Upper lobe of right lung (tissue), 1 donor: ENCODE data around the gene RNPEPL1. TPM values are rescaled to one million over a fixed set of nuclear protein-coding genes. Genes with fewer than 3 reads are reported as not detected.
A peak's percentile ranks its signal among the peaks of the same experiment; 100 is the strongest.

Experiments
- ATAC-seq: fragments of 200-7000 bp; cut with Tn5 transposase; one replicate; pipeline ENCODE4 v1.9.1; 2020; ENCODE audit warnings: mild to moderate bottlenecking, moderate library complexity
- DNase-seq: peaks from one replicate; pipeline ENCODE4 v3.0.0-alpha.2; 2020
- H3K27ac ChIP-seq: fragments of 200-600 bp; one replicate; pipeline ENCODE4 v1.8.0; 2022
- H3K27me3 ChIP-seq: fragments of 200-600 bp; one replicate; pipeline ENCODE4 v1.8.0; 2022; ENCODE audit warnings: mild to moderate bottlenecking
- H3K36me3 ChIP-seq: fragments of 200-600 bp; one replicate; pipeline ENCODE4 v1.8.0; 2022
- H3K4me1 ChIP-seq: fragments of 200-600 bp; one replicate; pipeline ENCODE4 v1.8.0; 2022
- H3K4me3 ChIP-seq: fragments of 200-600 bp; one replicate; pipeline ENCODE4 v1.8.0; 2022; ENCODE audit warnings: mild to moderate bottlenecking
- H3K9me3 ChIP-seq: fragments of 200-600 bp; one replicate; pipeline ENCODE4 v1.8.0; 2022
- intact Hi-C: fragments of 100-400 bp; cut with DNase I; formaldehyde crosslinking; loops from one replicate; pipeline ENCODE4 v1.11.0; 2022
- total RNA-seq: library from RNA; stranded (reverse); fragmentation: NEBNext Ultra II Directional; extraction: Animal tissue kit (Norgen Biotek cat#: 25700); gene quantifications from one replicate; pipeline ENCODE4 v1.2.1, GENCODE V29; 2021
- TF ChIP-seq, protein P1 (sequence below): fragments of 200-600 bp; IDR thresholded peaks from one replicate; pipeline ENCODE4 v1.8.0; 2022; ENCODE audit warnings: antibody characterized with exemption
- donor health status: DM: no; HTN: yes; CAD: no; lungs with severe emphysema.

Gene RNPEPL1
- total RNA-seq, 1 donor from 2014 or later: 88.6 TPM

DNA sequence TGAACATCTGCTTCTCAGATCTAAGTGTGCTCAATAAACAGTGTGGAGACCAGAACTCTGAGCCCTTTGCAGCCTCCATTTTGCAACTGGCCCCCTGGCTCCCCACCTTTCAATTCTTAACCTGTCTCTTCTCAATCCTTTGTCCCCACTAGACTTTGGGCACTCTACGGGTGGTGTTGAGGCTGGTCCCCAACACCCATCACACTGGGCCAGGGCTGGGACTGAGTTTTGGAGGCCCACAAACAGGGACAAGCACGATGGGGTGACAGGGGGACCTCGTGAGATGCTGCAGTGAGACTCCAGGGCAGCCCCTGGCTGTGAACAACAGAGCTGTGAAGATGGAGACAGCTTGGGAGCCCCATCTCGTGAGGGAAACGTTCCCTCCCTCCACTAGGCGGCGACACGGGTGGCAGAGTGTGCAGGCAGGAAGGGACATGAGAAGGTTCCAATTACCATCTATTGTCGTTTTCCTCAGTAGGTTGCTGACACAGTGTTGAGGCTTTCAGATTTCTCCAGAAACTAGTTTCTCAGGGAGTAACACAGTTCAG is 11.7 kb upstream of the RNPEPL1 start:
- peaks cover 7% of the 10 kb centered on the region for H3K36me3 ChIP-seq
- peaks cover 33% of the 10 kb centered on the region for H3K4me1 ChIP-seq
- intact Hi-C loops: no loop called here
- DNase-seq (peak; percentile 78), ATAC-seq (no peak)
- no peak overlapping the region for H3K27ac ChIP-seq
- H3K9me3 ChIP-seq: no peaks in the 10 kb centered on the region
- TF ChIP-seq, protein P1, sequence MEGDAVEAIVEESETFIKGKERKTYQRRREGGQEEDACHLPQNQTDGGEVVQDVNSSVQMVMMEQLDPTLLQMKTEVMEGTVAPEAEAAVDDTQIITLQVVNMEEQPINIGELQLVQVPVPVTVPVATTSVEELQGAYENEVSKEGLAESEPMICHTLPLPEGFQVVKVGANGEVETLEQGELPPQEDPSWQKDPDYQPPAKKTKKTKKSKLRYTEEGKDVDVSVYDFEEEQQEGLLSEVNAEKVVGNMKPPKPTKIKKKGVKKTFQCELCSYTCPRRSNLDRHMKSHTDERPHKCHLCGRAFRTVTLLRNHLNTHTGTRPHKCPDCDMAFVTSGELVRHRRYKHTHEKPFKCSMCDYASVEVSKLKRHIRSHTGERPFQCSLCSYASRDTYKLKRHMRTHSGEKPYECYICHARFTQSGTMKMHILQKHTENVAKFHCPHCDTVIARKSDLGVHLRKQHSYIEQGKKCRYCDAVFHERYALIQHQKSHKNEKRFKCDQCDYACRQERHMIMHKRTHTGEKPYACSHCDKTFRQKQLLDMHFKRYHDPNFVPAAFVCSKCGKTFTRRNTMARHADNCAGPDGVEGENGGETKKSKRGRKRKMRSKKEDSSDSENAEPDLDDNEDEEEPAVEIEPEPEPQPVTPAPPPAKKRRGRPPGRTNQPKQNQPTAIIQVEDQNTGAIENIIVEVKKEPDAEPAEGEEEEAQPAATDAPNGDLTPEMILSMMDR: peak; percentile 45
- H3K4me3 ChIP-seq: no peak overlapping the region
- no peaks in the 10 kb centered on the region for H3K27me3 ChIP-seq

DNA sequence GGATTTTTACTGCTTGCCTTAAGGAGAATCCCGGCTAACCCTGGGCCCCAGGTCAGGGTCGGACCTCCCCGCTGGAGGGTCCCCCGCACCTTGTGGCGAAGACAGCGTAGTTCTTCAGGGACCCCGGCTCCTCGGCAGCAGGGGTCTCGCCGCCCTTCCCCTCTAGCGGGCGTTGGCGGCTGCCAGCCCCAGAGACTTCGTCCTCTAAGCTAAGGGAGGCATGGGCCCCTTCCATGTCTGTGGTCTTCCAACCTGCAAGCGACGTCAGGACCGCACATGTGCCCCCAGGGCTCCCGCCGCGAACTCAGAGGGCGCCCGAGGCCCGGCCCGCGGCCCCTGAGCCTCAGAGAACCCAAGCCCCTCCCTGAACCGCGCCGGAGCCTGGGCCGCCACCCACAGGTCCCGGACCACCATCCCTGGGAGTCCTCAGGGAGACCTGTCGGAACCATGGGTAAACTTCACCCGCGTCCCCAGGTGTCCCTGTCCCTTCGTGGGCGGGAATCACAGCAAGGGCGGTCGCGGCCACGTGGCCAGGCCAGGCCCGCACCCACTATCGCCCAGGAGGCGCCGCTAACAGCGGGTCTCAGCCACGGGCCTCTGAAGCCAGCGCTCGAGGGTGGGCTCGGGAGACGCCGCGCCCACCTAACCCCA is 11.1 kb upstream of the RNPEPL1 start:
- H3K27me3 ChIP-seq: no peaks in the 10 kb centered on the region
- no peak overlapping the region for H3K27ac ChIP-seq

DNA sequence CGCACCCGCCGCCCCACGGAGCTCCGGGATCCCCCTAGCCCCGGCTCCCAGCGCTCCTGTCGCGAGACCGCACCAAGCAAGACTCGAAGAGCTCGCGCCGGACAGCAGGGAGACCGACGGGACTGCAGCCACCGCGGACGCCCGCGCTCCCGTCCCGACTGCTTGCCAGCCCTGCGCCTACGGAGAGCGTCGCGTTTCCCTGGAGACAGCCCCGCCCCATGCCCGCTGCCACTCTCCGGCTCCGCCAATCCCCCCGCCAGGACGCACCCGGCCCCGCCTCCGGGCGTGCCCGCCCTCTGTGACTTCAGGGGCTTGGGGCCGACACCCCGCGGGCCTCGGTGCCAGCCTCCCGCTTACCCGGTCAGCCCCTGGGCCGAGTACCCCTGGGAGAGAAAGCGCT is 10.5 kb upstream of the RNPEPL1 start, which contains the start of gene ANKMY1:
TSS of gene ANKMY1 (minus strand) at position 181 of the 400 bp plus-strand sequence. CDS start 653 bp downstream, outside the sequence.
- intact Hi-C loops: no loop called here
- no peaks in the 10 kb centered on the region for H3K9me3 ChIP-seq
- TF ChIP-seq, protein P1: no peak
- ATAC-seq (peak; percentile 41), DNase-seq (peak; percentile 91)
- peak within 1 kb of the TSS; percentile 45 for H3K4me3 ChIP-seq
- H3K27ac ChIP-seq: no peak within 1 kb of the TSS
- no peaks in the 10 kb centered on the region for H3K36me3 ChIP-seq
- no peaks in the 10 kb centered on the region for H3K27me3 ChIP-seq
- peaks cover 43% of the 10 kb centered on the region for H3K4me1 ChIP-seq

More for the DNA sequence above, 11.1 kb upstream of the RNPEPL1 start:
- intact Hi-C loops: no loop called here
- TF ChIP-seq, protein P1: no peak
- ATAC-seq: no peak
- DNase-seq: no peak
- Histone ChIP-seq H3K9me3 (no peaks in the 10 kb centered on the region), H3K4me3 (peak overlapping the region; percentile 45), H3K36me3 (peaks cover 1% of the 10 kb centered on the region), H3K4me1 (peaks cover 39% of the 10 kb centered on the region)

DNA sequence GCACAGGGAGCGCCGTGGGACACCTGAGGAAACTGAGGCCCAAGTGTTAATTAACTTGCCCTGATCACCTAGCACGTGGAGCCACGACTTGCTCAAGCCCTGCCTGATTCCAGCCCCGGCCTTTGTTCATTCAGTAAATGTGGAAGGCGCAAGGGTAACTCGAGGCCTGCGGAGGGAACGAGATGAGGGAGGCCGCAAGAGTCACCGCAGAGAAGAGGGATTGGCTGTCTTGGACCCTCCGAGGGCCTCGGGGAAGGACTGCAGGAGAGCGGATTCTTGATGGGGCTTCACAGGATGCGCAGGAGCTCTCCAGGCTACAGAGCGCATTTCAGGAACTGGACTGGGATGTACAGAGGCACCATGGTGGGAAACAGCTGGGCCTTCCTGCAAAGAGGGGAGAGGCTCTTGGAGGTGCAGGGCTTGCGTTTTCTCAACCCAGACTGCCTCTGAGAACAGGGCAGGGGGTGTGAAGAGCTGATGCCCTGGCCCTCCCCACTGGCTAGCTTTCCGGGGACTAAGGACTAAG is 10.0 kb upstream of the RNPEPL1 start:
- ATAC-seq (no peak), DNase-seq (no peak)
- peak overlapping the region; percentile 45 for H3K4me3 ChIP-seq
- H3K4me1 ChIP-seq: peaks cover 48% of the 10 kb centered on the region
- intact Hi-C loops: no loop called here
- H3K27me3 ChIP-seq: no peaks in the 10 kb centered on the region
- no peak overlapping the region for H3K27ac ChIP-seq
- TF ChIP-seq, protein P1: no peak
- H3K9me3 ChIP-seq: no peaks in the 10 kb centered on the region
- H3K36me3 ChIP-seq: no peaks in the 10 kb centered on the region

DNA sequence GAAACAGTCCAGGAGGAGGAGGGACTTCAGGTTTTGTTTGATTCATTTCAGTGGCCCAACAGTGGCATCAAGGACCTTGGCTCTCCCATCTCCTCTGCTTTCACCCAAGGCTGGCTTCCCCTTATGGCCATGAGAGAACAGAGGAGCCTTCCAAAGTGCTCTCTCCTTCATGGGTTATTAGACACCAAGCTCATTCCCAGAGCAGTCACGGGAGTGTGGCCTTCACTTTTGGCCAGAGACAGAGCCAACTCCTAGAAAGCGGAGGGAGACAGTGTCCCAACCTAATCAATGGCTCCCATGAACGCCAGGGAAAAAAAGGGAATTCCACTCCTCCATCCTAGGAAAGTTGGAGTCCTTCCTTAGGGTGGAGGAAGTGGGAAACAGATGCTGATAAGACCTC is 9.0 kb upstream of the RNPEPL1 start:
- Histone ChIP-seq H3K9me3 (no peaks in the 10 kb centered on the region), H3K27ac (no peak overlapping the region), H3K36me3 (no peaks in the 10 kb centered on the region), H3K4me1 (peaks cover 56% of the 10 kb centered on the region), H3K27me3 (no peaks in the 10 kb centered on the region), H3K4me3 (peak overlapping the region; percentile 98)
- TF ChIP-seq, protein P1: no peak
- intact Hi-C loops: no loop called here
- no peak for DNase-seq
- ATAC-seq: no peak
